GM12878 (cell line): ENCODE measurements around the gene SNRK. TPM values are rescaled to one million over a fixed set of nuclear protein-coding genes. Genes with fewer than 3 reads are reported as not detected.

Experiments
- ATAC-seq: fragments of 200-7000 bp; cut with Tn5 transposase; 3 replicates; pipeline ENCODE4 v1.9.1; 2020; ENCODE audit warnings: mild to moderate bottlenecking, moderate library complexity
- BruUV-seq: library from RNA; stranded (reverse); fragments of 400-500 nt; replicated peaks from 2 replicates; lab custom pipeline; 2021; lab: Mats Ljungman, UMichigan
- CTCF ChIA-PET: fragments of 300-600 bp; sonication (Branson Sonifier 250); formaldehyde crosslinking; extraction: SDS; loops from one replicate; lab custom pipeline; 2021; ENCODE audit warnings: inconsistent platforms; lab: Yijun Ruan, JAX
- POLR2A ChIA-PET: fragments of 350-600 bp; formaldehyde crosslinking; extraction: SDS; loops from one replicate; lab custom pipeline; 2021; ENCODE audit warnings: inconsistent platforms; lab: Charles Lee
- RAD21 ChIA-PET: fragments of 300-600 bp; sonication (Branson Sonifier 250); formaldehyde crosslinking; loops from one replicate; lab custom pipeline; 2023; ENCODE audit warnings: antibody characterized with exemption; ENCODE audit not compliant: unreplicated experiment; lab: Charles Lee
- SMC1A ChIA-PET: fragments of 300-600 bp; sonication (Branson Sonifier 250); formaldehyde crosslinking; loops from one replicate; lab custom pipeline; 2023; ENCODE audit not compliant: unreplicated experiment, uncharacterized antibody; lab: Charles Lee
- DNase-seq: peaks from one replicate; pipeline ENCODE4 v3.0.0-alpha.2; 2011; ENCODE audit warnings: low read depth, low spot score
- FAIRE-seq: peaks from 3 replicates; lab custom pipeline; 2011; peaks lifted over from hg19 to GRCh38; lab: Jason Lieb, UNC
- H2AFZ ChIP-seq: 2 replicates; pipeline ENCODE4 v1.6.0; 2011; ENCODE audit warnings: low read depth, low read length, control low read depth; ENCODE audit not compliant: control insufficient read depth
- H3K27ac ChIP-seq: 2 replicates; pipeline ENCODE4 v1.5.1; 2011; ENCODE audit warnings: control low read depth; ENCODE audit not compliant: control insufficient read depth, insufficient read depth
- H3K27me3 ChIP-seq, 2 experiments: replicated peaks in 1 of 2; 2 replicates each; pipeline versions ENCODE4 v1.6.0 to v1.6.1; 2011; ENCODE audit warnings: low read length in 1 of 2; ENCODE audit not compliant: control insufficient read depth in 2 of 2, insufficient read depth in 2 of 2
- H3K36me3 ChIP-seq, 2 experiments: 2 replicates each; pipeline ENCODE4 v1.5.1; 2011; ENCODE audit warnings: low read length in 1 of 2; ENCODE audit not compliant: control insufficient read depth in 2 of 2, insufficient read depth in 2 of 2
- H3K4me1 ChIP-seq: 2 replicates; pipeline ENCODE4 v1.6.1; 2011; ENCODE audit warnings: mild to moderate bottlenecking, low read length, moderate library complexity, mixed read lengths; ENCODE audit not compliant: control insufficient read depth, insufficient read depth
- H3K4me2 ChIP-seq: 2 replicates; pipeline ENCODE4 v1.6.0; 2011; ENCODE audit warnings: control low read depth; ENCODE audit not compliant: control insufficient read depth, insufficient read depth
- H3K4me3 ChIP-seq: fragments of 200-600 bp; sonication (generic); 2 replicates; pipeline ENCODE4 v1.5.1; 2016
- H3K79me2 ChIP-seq: 2 replicates; pipeline ENCODE4 v1.6.0; 2011; ENCODE audit warnings: low read length; ENCODE audit not compliant: control insufficient read depth, insufficient read depth
- H3K9ac ChIP-seq: 2 replicates; pipeline ENCODE4 v1.8.0; 2011; ENCODE audit warnings: low read length, control low read depth, mixed read lengths; ENCODE audit not compliant: control insufficient read depth, insufficient read depth
- H3K9me3 ChIP-seq: replicated peaks from 3 replicates; pipeline ENCODE4 v1.5.1; 2011; ENCODE audit warnings: mild to moderate bottlenecking, low read length; ENCODE audit not compliant: control insufficient read depth, insufficient read depth
- H4K20me1 ChIP-seq: 2 replicates; pipeline ENCODE4 v1.6.0; 2011; ENCODE audit not compliant: control insufficient read depth, insufficient read depth
- BCLAF1 ChIP-seq: fragments of 450-650 bp; IDR thresholded peaks from 2 replicates; pipeline ENCODE4 v1.6.1; 2017; ENCODE audit warnings: antibody characterized with exemption, mild to moderate bottlenecking, moderate library complexity
- BMI1 ChIP-seq: fragments of 450-650 bp; IDR thresholded peaks from 2 replicates; pipeline ENCODE4 v1.6.1; 2016; ENCODE audit warnings: mild to moderate bottlenecking, moderate library complexity, borderline replicate concordance
- CBX5 ChIP-seq: sonication (generic); IDR thresholded peaks from 2 replicates; pipeline ENCODE4 v1.6.1; 2016; ENCODE audit warnings: low read depth, moderate library complexity, mild to moderate bottlenecking, inconsistent platforms
- ETV6 ChIP-seq, 2 experiments: fragments of 450-650 bp in 1 of 2; IDR thresholded peaks in 1 of 2; conservative IDR thresholded peaks in 1 of 2; 2 replicates each; pipeline ENCODE4 v1.6.1; 2014; ENCODE audit warnings: antibody characterized with exemption in 1 of 2, borderline replicate concordance in 1 of 2, low read depth in 1 of 2, mild to moderate bottlenecking in 1 of 2, moderate library complexity in 1 of 2
- POLR2AphosphoS5 ChIP-seq: IDR thresholded peaks from 2 replicates; pipeline ENCODE4 v1.6.1; 2011; ENCODE audit warnings: mild to moderate bottlenecking, low read length, inconsistent platforms
- SMAD1 ChIP-seq: fragments of 450-650 bp; IDR thresholded peaks from 2 replicates; pipeline ENCODE4 v1.6.1; 2018; ENCODE audit warnings: mild to moderate bottlenecking, low read depth; ENCODE audit not compliant: partially characterized antibody
- ZBED1 ChIP-seq: IDR thresholded peaks from 2 replicates; pipeline ENCODE4 v1.6.1; 2016; ENCODE audit warnings: borderline replicate concordance
- WGBS: methylation state at CpG from one replicate; pipeline ENCODE4 v1.1.6; 2016; ENCODE audit warnings: low lambda C conversion rate; ENCODE audit not compliant: insufficient replicate concordance, insufficient coverage; ENCODE audit errors: missing lambda C conversion rate; 5-methylcytosine and 5-hydroxymethylcytosine counted together
- in situ Hi-C: fragments of 300-500 bp; cut with MboI; formaldehyde crosslinking; loops from 9 replicates; pipeline ENCODE4 v1.14.3; 2018; ENCODE audit warnings: mixed read lengths
- intact Hi-C: fragments of 100-400 bp; cut with micrococcal nuclease; formaldehyde crosslinking; loops from one replicate; pipeline ENCODE4 v1.14.2; 2022; ENCODE audit not compliant: unreplicated experiment
- polyA plus RNA-seq, 11 experiments: library from polyadenylated mRNA; depleted of rRNA in 4 of 11; unstranded in 6 of 11; stranded (reverse) in 5 of 11; fragments of >200 nt; fragmentation: Nextera tagmentation in 4 of 11; fragmentation: Illumina TruSeq in 1 of 11; extraction: Ambion mirVana in 4 of 11; extraction: Trizol in 1 of 11; gene quantifications; 1 replicate in 1 of 11; 2 replicates in 10 of 11; pipeline versions ENCODE4 v1.2.1 to v1.2.3, GENCODE V29; 2011 to 2016; ENCODE audit warnings: inconsistent platforms in 2 of 11, missing spikeins in 2 of 11, low read depth in 1 of 11
- total RNA-seq, 4 experiments: library from RNA; depleted of rRNA in 3 of 4; stranded (reverse); fragments of >200 nt in 3 of 4; fragmentation: Illumina TruSeq in 1 of 4; extraction: Trizol in 1 of 4; gene quantifications; 2 replicates each; pipeline versions ENCODE4 v1.2.1 to v1.2.3, GENCODE V29; 2013 to 2021

The SNRK gene
- total and polyA plus RNA-seq, 10 of the 15 experiments (the other 5 are each of a cell fraction or from before 2014, with no cell fraction given): 1.6 to 12.1 (median 7.6) TPM

DNA sequence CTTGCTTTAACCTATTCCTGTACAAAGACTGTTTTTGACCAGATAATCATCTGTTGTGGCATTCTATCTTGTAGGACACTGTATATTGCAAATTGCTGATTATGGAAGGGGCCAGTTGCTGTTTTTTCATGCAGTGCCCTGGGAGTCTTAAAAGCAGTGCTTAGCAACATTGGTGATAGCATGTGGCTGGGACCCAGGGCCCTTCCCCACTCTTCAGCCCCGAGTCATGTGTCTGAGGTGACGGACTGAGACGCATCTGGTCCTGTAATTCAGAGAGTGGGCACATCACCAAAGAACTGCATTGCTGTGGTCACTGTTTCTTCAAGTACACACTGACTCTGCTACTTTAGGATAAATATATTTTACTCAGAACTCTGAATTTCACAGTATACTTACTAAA, 63.4 kb downstream of the SNRK start:
- Histone ChIP-seq H4K20me1 (no peaks in the 10 kb centered on the region), H3K4me3 (no peak overlapping the region), H3K4me2 (no peak overlapping the region), H2AFZ (no peak overlapping the region), H3K27ac (no peak overlapping the region), H3K9ac (no peak overlapping the region), H3K36me3 (peaks cover 3 to 4% of the 10 kb centered on the region in 2 experiments; a peak in 3 of 4 replicates), H3K79me2 (no peaks in the 10 kb centered on the region), H3K27me3 (no peaks in the 10 kb centered on the region), H3K9me3 (no peaks in the 10 kb centered on the region; the same call in 2 of the 3 replicates), H3K4me1 (no peaks in the 10 kb centered on the region)
- BruUV-seq: no TSS peak
- RAD21 ChIA-PET: no interaction called here
- in situ Hi-C loops: no loop called here
- no peak for ATAC-seq
- WGBS: 96% methylated on average over 3 of the region's 3 CpGs
- DNase-seq: no peak
- SMC1A ChIA-PET: no interaction called here
- TF ChIP-seq CBX5 (no peak), SMAD1 (no peak), POLR2AphosphoS5 (no peak), BCLAF1 (no peak), ZBED1 (no peak), BMI1 (no peak), ETV6 (conservative IDR thresholded peaks at IDR 0.05 in 1 of 2, IDR thresholded peaks at IDR 0.05 in 1 of 2; ENCODE audit: borderline replicate concordance in 1 of 2, low read depth in 1 of 2) (no peak)
- FAIRE-seq: no peak
- POLR2A ChIA-PET: no interaction called here
- CTCF ChIA-PET: no interaction called here
- intact Hi-C loops: no loop called here
